A673 (cell line): Measurements from ENCODE around the gene SDCCAG8. TPM values are rescaled to one million over a fixed set of nuclear protein-coding genes. Genes with fewer than 3 reads are reported as not detected.

Source experiments
- BruUV-seq: library from RNA; stranded (reverse); fragments of 400-500 nt; replicated peaks from 2 replicates; lab custom pipeline; 2021; lab: Mats Ljungman, UMichigan
- CTCF ChIA-PET: fragments of 300-600 bp; sonication (Branson Sonifier 250); formaldehyde crosslinking; loops from one replicate; lab custom pipeline; 2022; ENCODE audit warnings: antibody characterized with exemption; lab: Charles Lee
- POLR2A ChIA-PET: fragments of 300-600 bp; sonication (Branson Sonifier 250); formaldehyde crosslinking; loops from one replicate; lab custom pipeline; 2022; ENCODE audit warnings: antibody characterized with exemption; ENCODE audit not compliant: low non-redundant PET; lab: Charles Lee
- DNase-seq: peaks from one replicate; pipeline ENCODE4 v3.0.0-alpha.2; 2015; ENCODE audit warnings: low spot score
- H3K27ac ChIP-seq: fragments of 200-600 bp; sonication (generic); 2 replicates; pipeline ENCODE4 v1.5.1; 2016; ENCODE audit warnings: mixed run types, low read depth, mild to moderate bottlenecking, mixed read lengths, antibody characterized with exemption, low read length; ENCODE audit not compliant: poor library complexity, severe bottlenecking
- H3K27me3 ChIP-seq: fragments of 200-600 bp; sonication (generic); replicated peaks from 2 replicates; pipeline ENCODE4 v1.6.1; 2017; ENCODE audit warnings: mixed run types, low read depth, mild to moderate bottlenecking, mixed read lengths, antibody characterized with exemption, low read length; ENCODE audit not compliant: insufficient read depth, poor library complexity
- H3K36me3 ChIP-seq: fragments of 200-600 bp; sonication (generic); 2 replicates; pipeline ENCODE4 v1.6.1; 2016; ENCODE audit warnings: mixed run types, mild to moderate bottlenecking, mixed read lengths, antibody characterized with exemption, low read length; ENCODE audit not compliant: insufficient read depth, poor library complexity, severe bottlenecking
- H3K4me1 ChIP-seq: fragments of 200-600 bp; sonication (generic); 2 replicates; pipeline ENCODE4 v1.6.1; 2017; ENCODE audit warnings: mixed run types, mild to moderate bottlenecking, mixed read lengths, antibody characterized with exemption, low read length; ENCODE audit not compliant: insufficient read depth, poor library complexity, severe bottlenecking
- H3K4me3 ChIP-seq: fragments of 200-600 bp; sonication (generic); 2 replicates; pipeline ENCODE4 v1.5.1; 2016; ENCODE audit warnings: low read depth, mixed run types, mild to moderate bottlenecking, mixed read lengths, low read length; ENCODE audit not compliant: poor library complexity, severe bottlenecking
- H3K9me3 ChIP-seq: fragments of 200-600 bp; sonication (generic); 2 replicates; pipeline ENCODE4 v1.6.1; 2016; ENCODE audit warnings: mixed run types, low read depth, mild to moderate bottlenecking, mixed read lengths, antibody characterized with exemption, low read length; ENCODE audit not compliant: poor library complexity, severe bottlenecking
- EZH2 ChIP-seq: fragments of 200-600 bp; sonication (generic); IDR thresholded peaks from 2 replicates; pipeline ENCODE4 v1.6.1; 2017; ENCODE audit warnings: borderline replicate concordance, low read depth, mild to moderate bottlenecking, mixed read lengths, antibody characterized with exemption, low read length; ENCODE audit not compliant: poor library complexity, severe bottlenecking
- intact Hi-C: fragments of 100-400 bp; cut with micrococcal nuclease; formaldehyde crosslinking; loops from one replicate; pipeline ENCODE4 v1.10.0; 2022; ENCODE audit not compliant: unreplicated experiment
- total RNA-seq: library from RNA; stranded (reverse); gene quantifications from 2 replicates; pipeline ENCODE4 v1.2.3, GENCODE V29; 2021
- TF ChIP-seq, protein P1 (sequence below): fragments of 300-800, 200-600 bp; sonication (generic); conservative IDR thresholded peaks from 2 replicates; pipeline ENCODE4 v1.5.1; 2017; ENCODE audit warnings: low read depth, mild to moderate bottlenecking, antibody characterized with exemption, low read length, moderate library complexity, mixed read lengths

SDCCAG8 gene
- total RNA-seq, 1 experiment from 2014 or later, result 9.1 TPM

- Histone ChIP-seq H3K4me3 (no peak overlapping the region), H3K36me3 (no peaks in the 10 kb centered on the region), H3K4me1 (peaks cover 7% of the 10 kb centered on the region), H3K27me3 (no peaks in the 10 kb centered on the region), H3K27ac (no peak overlapping the region), H3K9me3 (no peaks in the 10 kb centered on the region)
- DNase-seq, result no peak
- POLR2A ChIA-PET, result no interaction called here
- CTCF ChIA-PET, result no interaction called here
- BruUV-seq, result no TSS peak
- intact Hi-C loops, result no loop called here
- no peak for TF ChIP-seq EZH2
- TF ChIP-seq, protein P1, sequence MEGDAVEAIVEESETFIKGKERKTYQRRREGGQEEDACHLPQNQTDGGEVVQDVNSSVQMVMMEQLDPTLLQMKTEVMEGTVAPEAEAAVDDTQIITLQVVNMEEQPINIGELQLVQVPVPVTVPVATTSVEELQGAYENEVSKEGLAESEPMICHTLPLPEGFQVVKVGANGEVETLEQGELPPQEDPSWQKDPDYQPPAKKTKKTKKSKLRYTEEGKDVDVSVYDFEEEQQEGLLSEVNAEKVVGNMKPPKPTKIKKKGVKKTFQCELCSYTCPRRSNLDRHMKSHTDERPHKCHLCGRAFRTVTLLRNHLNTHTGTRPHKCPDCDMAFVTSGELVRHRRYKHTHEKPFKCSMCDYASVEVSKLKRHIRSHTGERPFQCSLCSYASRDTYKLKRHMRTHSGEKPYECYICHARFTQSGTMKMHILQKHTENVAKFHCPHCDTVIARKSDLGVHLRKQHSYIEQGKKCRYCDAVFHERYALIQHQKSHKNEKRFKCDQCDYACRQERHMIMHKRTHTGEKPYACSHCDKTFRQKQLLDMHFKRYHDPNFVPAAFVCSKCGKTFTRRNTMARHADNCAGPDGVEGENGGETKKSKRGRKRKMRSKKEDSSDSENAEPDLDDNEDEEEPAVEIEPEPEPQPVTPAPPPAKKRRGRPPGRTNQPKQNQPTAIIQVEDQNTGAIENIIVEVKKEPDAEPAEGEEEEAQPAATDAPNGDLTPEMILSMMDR, result no peak
Observed at GRCh38 chr1:243469497-243469896, 213.7 kb downstream of the SDCCAG8 start.

DNA sequence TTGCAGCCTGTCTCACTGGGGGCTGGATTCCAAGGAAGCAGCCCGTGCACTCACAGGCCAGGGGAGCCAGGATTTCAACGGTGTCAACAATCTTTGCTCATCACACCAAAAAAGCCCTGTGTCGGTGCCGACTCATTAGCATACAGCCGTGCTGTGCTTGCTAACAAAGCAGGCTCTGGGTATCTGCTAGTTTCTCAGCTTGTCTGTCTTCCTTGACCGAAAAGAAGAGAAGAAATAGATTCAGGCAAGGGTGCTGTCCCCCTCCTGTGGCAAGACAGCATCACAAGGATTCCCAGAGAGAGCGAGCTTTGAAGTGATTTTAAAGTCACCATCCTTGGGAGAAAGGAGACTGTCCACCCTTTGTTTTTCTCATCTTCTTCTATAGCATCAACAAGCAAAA is 214.7 kb downstream of the SDCCAG8 start:
- Histone ChIP-seq H3K4me1 (peaks cover 7% of the 10 kb centered on the region), H3K9me3 (no peaks in the 10 kb centered on the region), H3K27me3 (no peaks in the 10 kb centered on the region), H3K4me3 (no peak overlapping the region), H3K36me3 (no peaks in the 10 kb centered on the region), H3K27ac (no peak overlapping the region)
- intact Hi-C loops, result loop anchor here (10.0 kb wide), 1 partner anchor 274 kb away; no protein-coding TSS in a partner anchor
- TF ChIP-seq EZH2, result no peak
- TF ChIP-seq, protein P1, result no peak
- POLR2A ChIA-PET, result no interaction called here
- no peak for DNase-seq
- BruUV-seq, result no TSS peak
- CTCF ChIA-PET, result no interaction called here

DNA sequence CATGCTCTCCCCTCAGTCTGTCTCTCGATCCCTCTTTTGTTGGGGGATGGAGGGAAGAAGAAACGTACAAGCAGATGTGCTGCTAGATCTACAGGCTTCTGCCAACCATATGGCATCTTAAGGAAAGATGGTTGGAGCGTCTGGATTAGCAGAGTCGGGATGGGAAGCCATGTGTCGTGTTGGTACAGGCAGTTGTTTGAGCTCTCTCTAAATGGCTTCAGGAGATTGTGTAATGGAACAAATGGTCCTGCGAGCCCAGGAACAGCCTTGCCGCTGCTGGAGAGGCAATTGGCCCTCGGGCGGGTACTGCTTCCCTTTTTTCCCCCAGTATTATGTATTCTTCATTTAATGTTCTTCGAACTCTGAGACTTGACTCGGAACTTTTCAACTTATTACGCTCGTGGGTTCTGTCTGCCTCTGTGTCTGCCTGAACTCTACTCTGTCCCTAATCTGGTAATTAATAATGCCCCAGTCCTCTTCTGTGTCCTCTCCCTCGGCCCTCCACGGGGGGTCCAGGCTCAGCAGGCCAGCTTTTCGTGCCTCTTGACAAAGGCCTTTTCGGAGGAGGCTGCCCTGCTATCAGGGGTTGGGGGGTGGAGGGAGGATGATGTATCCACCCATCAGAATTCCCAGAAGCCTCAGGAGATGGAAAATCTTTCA is 215.3 kb downstream of the SDCCAG8 start:
- DNase-seq, result no peak
- no peak overlapping the region for H3K27ac ChIP-seq
- intact Hi-C loops, result loop anchor here (10.0 kb wide), 1 partner anchor 274 kb away; no protein-coding TSS in a partner anchor
- H3K27me3 ChIP-seq, result no peaks in the 10 kb centered on the region
- ChIA-PET CTCF (no interaction called here), POLR2A (no interaction called here)
- TF ChIP-seq EZH2, result no peak
- TF ChIP-seq, protein P1, result no peak
- BruUV-seq, result no TSS peak
- H3K9me3 ChIP-seq, result no peaks in the 10 kb centered on the region
- H3K4me1 ChIP-seq, result peaks cover 11% of the 10 kb centered on the region
- H3K36me3 ChIP-seq, result no peaks in the 10 kb centered on the region
- no peak overlapping the region for H3K4me3 ChIP-seq
